ENCODE results near the gene ARHGEF2.
"Not testable (repeated sequence)": the region's sequence is repeated elsewhere in the genome, so short reads cannot be mapped to it uniquely, and the experiment has no call there.

ARHGEF2 gene

GRCh38 chr1:155984903-155985645, 6.7 kb upstream of the ARHGEF2 start:
- not testable (repeated sequence) for H3K36me3 ChIP-seq (ENCODE audit: control insufficient read depth, insufficient read depth, low read length); H3K4me3 ChIP-seq (ENCODE audit: low read length); H3K9ac ChIP-seq (ENCODE audit: low read length); H3K27me3 ChIP-seq (ENCODE audit: control insufficient read depth, insufficient read depth, low read length); H3K9me3 ChIP-seq (ENCODE audit: control insufficient read depth, low read length)
- H3K4me1 ChIP-seq (ENCODE audit: control insufficient read depth, insufficient read depth, low read length) = peaks cover 35% of the 10 kb centered on the region

GRCh38 chr1:155984341-155984740, 6.0 kb upstream of the ARHGEF2 start:
- H3K9ac ChIP-seq (ENCODE audit: low read length) = no peak overlapping the region
- H3K36me3 ChIP-seq (ENCODE audit: control insufficient read depth, insufficient read depth, low read length) = no peaks in the 10 kb centered on the region
- H3K9me3 ChIP-seq (ENCODE audit: control insufficient read depth, low read length) = no peaks in the 10 kb centered on the region
- no peaks in the 10 kb centered on the region for H3K27me3 ChIP-seq (ENCODE audit: control insufficient read depth, insufficient read depth, low read length)
- H3K4me3 ChIP-seq (ENCODE audit: low read length) = no peak overlapping the region
- peaks cover 39% of the 10 kb centered on the region for H3K4me1 ChIP-seq (ENCODE audit: control insufficient read depth, insufficient read depth, low read length)

- Histone ChIP-seq H3K4me3 (ENCODE audit: low read length) (no peak overlapping the region), H3K4me1 (ENCODE audit: control insufficient read depth, insufficient read depth, low read length) (peaks cover 41% of the 10 kb centered on the region), H3K9me3 (ENCODE audit: control insufficient read depth, low read length) (no peaks in the 10 kb centered on the region), H3K27me3 (ENCODE audit: control insufficient read depth, insufficient read depth, low read length) (no peaks in the 10 kb centered on the region), H3K36me3 (ENCODE audit: control insufficient read depth, insufficient read depth, low read length) (no peaks in the 10 kb centered on the region), H3K9ac (ENCODE audit: low read length) (no peak overlapping the region)
These were observed 5.1 kb upstream of the ARHGEF2 start for GRCh38 chr1:155983191-155984024.

- H3K4me1 ChIP-seq (ENCODE audit: control insufficient read depth, insufficient read depth, low read length) = peaks cover 48% of the 10 kb centered on the region
- H3K4me3 ChIP-seq (ENCODE audit: low read length) = no peak overlapping the region
These were observed 3.8 kb upstream of the ARHGEF2 start for GRCh38 chr1:155982106-155982505.

GRCh38 chr1:155981266-155982088, 3.1 kb upstream of the ARHGEF2 start:
- Histone ChIP-seq H3K27me3 (ENCODE audit: control insufficient read depth, insufficient read depth, low read length) (no peaks in the 10 kb centered on the region), H3K4me3 (ENCODE audit: low read length) (no peak overlapping the region), H3K9me3 (ENCODE audit: control insufficient read depth, low read length) (no peaks in the 10 kb centered on the region), H3K9ac (ENCODE audit: low read length) (no peak overlapping the region), H3K4me1 (ENCODE audit: control insufficient read depth, insufficient read depth, low read length) (peaks cover 54% of the 10 kb centered on the region), H3K36me3 (ENCODE audit: control insufficient read depth, insufficient read depth, low read length) (no peaks in the 10 kb centered on the region)

More at GRCh38 chr1:155982106-155982505, 3.8 kb upstream of the ARHGEF2 start:
- Histone ChIP-seq H3K9ac (ENCODE audit: low read length) (no peak overlapping the region), H3K36me3 (ENCODE audit: control insufficient read depth, insufficient read depth, low read length) (no peaks in the 10 kb centered on the region), H3K9me3 (ENCODE audit: control insufficient read depth, low read length) (no peaks in the 10 kb centered on the region), H3K27me3 (ENCODE audit: control insufficient read depth, insufficient read depth, low read length) (no peaks in the 10 kb centered on the region)

GRCh38 chr1:155979597-155980343, 1.4 kb upstream of the ARHGEF2 start:
- Histone ChIP-seq H3K27me3 (ENCODE audit: control insufficient read depth, insufficient read depth, low read length) (no peaks in the 10 kb centered on the region), H3K9ac (ENCODE audit: low read length) (peak overlapping the region; percentile 81), H3K9me3 (ENCODE audit: control insufficient read depth, low read length) (no peaks in the 10 kb centered on the region), H3K4me3 (ENCODE audit: low read length) (peak overlapping the region; percentile 44), H3K36me3 (ENCODE audit: control insufficient read depth, insufficient read depth, low read length) (no peaks in the 10 kb centered on the region), H3K4me1 (ENCODE audit: control insufficient read depth, insufficient read depth, low read length) (peaks cover 69% of the 10 kb centered on the region)

- Histone ChIP-seq H3K4me3 (ENCODE audit: low read length) (peak overlapping the region; percentile 44), H3K9me3 (ENCODE audit: control insufficient read depth, low read length) (no peaks in the 10 kb centered on the region), H3K36me3 (ENCODE audit: control insufficient read depth, insufficient read depth, low read length) (no peaks in the 10 kb centered on the region), H3K27me3 (ENCODE audit: control insufficient read depth, insufficient read depth, low read length) (no peaks in the 10 kb centered on the region), H3K4me1 (ENCODE audit: control insufficient read depth, insufficient read depth, low read length) (peaks cover 77% of the 10 kb centered on the region), H3K9ac (ENCODE audit: low read length) (peak overlapping the region; percentile 81)
These were observed 654 bp upstream of the ARHGEF2 start for GRCh38 chr1:155978973-155979429.

GRCh38 chr1:155977690-155978324, 540 bp downstream of the ARHGEF2 start:
- Histone ChIP-seq H3K9ac (ENCODE audit: low read length) (peak overlapping the region; percentile 81), H3K4me3 (ENCODE audit: low read length) (peak overlapping the region; percentile 60), H3K36me3 (ENCODE audit: control insufficient read depth, insufficient read depth, low read length) (no peaks in the 10 kb centered on the region), H3K4me1 (ENCODE audit: control insufficient read depth, insufficient read depth, low read length) (peaks cover 73% of the 10 kb centered on the region), H3K27me3 (ENCODE audit: control insufficient read depth, insufficient read depth, low read length) (no peaks in the 10 kb centered on the region), H3K9me3 (ENCODE audit: control insufficient read depth, low read length) (no peaks in the 10 kb centered on the region)

- Histone ChIP-seq H3K36me3 (ENCODE audit: control insufficient read depth, insufficient read depth, low read length) (peaks cover 3% of the 10 kb centered on the region), H3K4me1 (ENCODE audit: control insufficient read depth, insufficient read depth, low read length) (peaks cover 71% of the 10 kb centered on the region), H3K9me3 (ENCODE audit: control insufficient read depth, low read length) (no peaks in the 10 kb centered on the region), H3K9ac (ENCODE audit: low read length) (peak overlapping the region; percentile 81), H3K27me3 (ENCODE audit: control insufficient read depth, insufficient read depth, low read length) (no peaks in the 10 kb centered on the region), H3K4me3 (ENCODE audit: low read length) (peak overlapping the region; percentile 60)
These were observed 1.2 kb downstream of the ARHGEF2 start for GRCh38 chr1:155976913-155977689.

- H3K27me3 ChIP-seq (ENCODE audit: control insufficient read depth, insufficient read depth, low read length) = no peaks in the 10 kb centered on the region
- peaks cover 63% of the 10 kb centered on the region for H3K4me1 ChIP-seq (ENCODE audit: control insufficient read depth, insufficient read depth, low read length)
- H3K4me3 ChIP-seq (ENCODE audit: low read length) = peak overlapping the region; percentile 60
- H3K9ac ChIP-seq (ENCODE audit: low read length) = peak overlapping the region; percentile 81
- peaks cover 4% of the 10 kb centered on the region for H3K36me3 ChIP-seq (ENCODE audit: control insufficient read depth, insufficient read depth, low read length)
- H3K9me3 ChIP-seq (ENCODE audit: control insufficient read depth, low read length) = no peaks in the 10 kb centered on the region
These were observed 2.1 kb downstream of the ARHGEF2 start for GRCh38 chr1:155976062-155976912.

Data from mucosa of stomach (tissue), 1 donor.